Glutamatergic neuron (in vitro differentiated cells): ENCODE results near the gene LRRC45. TPM values are rescaled to one million over a fixed set of nuclear protein-coding genes. Genes with fewer than 3 reads are reported as not detected.
"Not testable (repeated sequence)": the region's sequence is repeated elsewhere in the genome, so short reads cannot be mapped to it uniquely, and the experiment has no call there.

Source experiments
- DNase-seq: peaks from one replicate; pipeline ENCODE4 v3.0.0; 2022
- H3K27ac Mint-ChIP-seq: one replicate; pipeline ENCODE4 v1.8.0; 2020; ENCODE audit warnings: mild to moderate bottlenecking, mixed read lengths, inconsistent platforms; ENCODE audit not compliant: unreplicated experiment
- H3K27me3 Mint-ChIP-seq: one replicate; pipeline ENCODE4 v1.8.0; 2020; ENCODE audit warnings: mild to moderate bottlenecking, moderate library complexity, mixed read lengths, inconsistent platforms; ENCODE audit not compliant: unreplicated experiment
- H3K36me3 Mint-ChIP-seq: one replicate; pipeline ENCODE4 v1.8.0; 2020; ENCODE audit warnings: mild to moderate bottlenecking, mixed read lengths, inconsistent platforms; ENCODE audit not compliant: unreplicated experiment
- H3K4me1 Mint-ChIP-seq: one replicate; pipeline ENCODE4 v1.8.0; 2020; ENCODE audit warnings: mild to moderate bottlenecking, low read depth, mixed read lengths, inconsistent platforms; ENCODE audit not compliant: unreplicated experiment
- H3K4me3 Mint-ChIP-seq: one replicate; pipeline ENCODE4 v1.8.0; 2020; ENCODE audit warnings: mild to moderate bottlenecking, mixed read lengths, inconsistent platforms; ENCODE audit not compliant: unreplicated experiment
- H3K9me3 Mint-ChIP-seq: one replicate; pipeline ENCODE4 v1.8.0; 2020; ENCODE audit warnings: mild to moderate bottlenecking, moderate library complexity, mixed read lengths, inconsistent platforms; ENCODE audit not compliant: unreplicated experiment
- total RNA-seq: library from RNA; stranded (reverse); fragmentation: NEBNext Ultra II Directional; extraction: Animal tissue kit (Norgen Biotek cat#: 25700); gene quantifications from one replicate; pipeline ENCODE4 v1.2.1, GENCODE V29; 2021; ENCODE audit not compliant: unreplicated experiment
- TF ChIP-seq, protein P1 (sequence below): fragments of 200-600 bp; sonication (generic); IDR thresholded peaks from one replicate; pipeline ENCODE4 v1.5.0; 2021; ENCODE audit not compliant: partially characterized antibody, unreplicated experiment

LRRC45 gene
- total RNA-seq, 1 donor from 2014 or later: 29.6 TPM

DNA sequence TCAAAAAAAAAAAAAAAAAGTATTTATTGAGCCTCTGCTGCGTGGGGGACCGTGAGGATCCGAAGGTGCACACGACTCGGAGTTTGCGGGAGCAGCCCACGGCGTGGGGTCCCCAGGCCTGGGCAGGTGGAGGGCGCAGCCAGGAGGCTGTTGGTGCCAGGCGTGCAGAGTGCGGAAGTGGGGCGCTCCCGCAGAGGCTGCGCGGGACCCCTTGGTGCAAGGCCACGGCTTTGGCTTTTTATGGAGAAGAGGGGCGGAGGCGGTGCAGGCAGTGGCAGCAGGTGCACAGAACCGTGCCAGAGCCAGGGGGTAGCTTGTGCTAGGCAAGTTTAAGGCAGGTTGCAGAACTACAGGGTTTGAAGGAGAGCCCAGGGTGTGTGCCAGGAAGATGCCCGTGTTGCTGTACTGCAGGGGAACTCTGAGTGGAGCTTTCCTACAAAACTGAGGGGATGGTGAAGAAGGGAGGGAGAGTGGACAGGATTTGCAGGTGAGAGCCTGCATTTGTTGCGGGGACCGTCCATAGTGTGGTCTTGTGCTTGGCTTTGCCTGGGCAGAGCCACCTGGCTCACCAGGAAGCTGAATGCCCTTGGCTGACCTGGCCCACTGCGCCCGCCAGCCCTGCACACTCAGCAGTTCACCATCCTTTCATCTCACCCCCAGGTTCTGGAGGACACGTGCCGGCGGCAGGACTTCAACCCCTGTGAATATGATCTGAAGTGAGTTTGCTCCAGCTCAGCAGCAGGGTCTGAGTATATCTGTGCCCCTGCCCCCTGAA is 44.4 kb upstream of the LRRC45 start:
- Mint-ChIP-seq H3K27ac (peak overlapping the region; percentile 83), H3K4me3 (peak overlapping the region; percentile 78), H3K36me3 (peaks cover 5% of the 10 kb centered on the region), H3K9me3 (peaks cover 12% of the 10 kb centered on the region), H3K27me3 (peaks cover 10% of the 10 kb centered on the region), H3K4me1 (peaks cover 20% of the 10 kb centered on the region)
- no peak for DNase-seq
- TF ChIP-seq, protein P1, sequence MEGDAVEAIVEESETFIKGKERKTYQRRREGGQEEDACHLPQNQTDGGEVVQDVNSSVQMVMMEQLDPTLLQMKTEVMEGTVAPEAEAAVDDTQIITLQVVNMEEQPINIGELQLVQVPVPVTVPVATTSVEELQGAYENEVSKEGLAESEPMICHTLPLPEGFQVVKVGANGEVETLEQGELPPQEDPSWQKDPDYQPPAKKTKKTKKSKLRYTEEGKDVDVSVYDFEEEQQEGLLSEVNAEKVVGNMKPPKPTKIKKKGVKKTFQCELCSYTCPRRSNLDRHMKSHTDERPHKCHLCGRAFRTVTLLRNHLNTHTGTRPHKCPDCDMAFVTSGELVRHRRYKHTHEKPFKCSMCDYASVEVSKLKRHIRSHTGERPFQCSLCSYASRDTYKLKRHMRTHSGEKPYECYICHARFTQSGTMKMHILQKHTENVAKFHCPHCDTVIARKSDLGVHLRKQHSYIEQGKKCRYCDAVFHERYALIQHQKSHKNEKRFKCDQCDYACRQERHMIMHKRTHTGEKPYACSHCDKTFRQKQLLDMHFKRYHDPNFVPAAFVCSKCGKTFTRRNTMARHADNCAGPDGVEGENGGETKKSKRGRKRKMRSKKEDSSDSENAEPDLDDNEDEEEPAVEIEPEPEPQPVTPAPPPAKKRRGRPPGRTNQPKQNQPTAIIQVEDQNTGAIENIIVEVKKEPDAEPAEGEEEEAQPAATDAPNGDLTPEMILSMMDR: no peak

GRCh38 chr17:81980122-81980521 is 43.0 kb upstream of the LRRC45 start:
- H3K4me3 Mint-ChIP-seq: no peak overlapping the region

DNA sequence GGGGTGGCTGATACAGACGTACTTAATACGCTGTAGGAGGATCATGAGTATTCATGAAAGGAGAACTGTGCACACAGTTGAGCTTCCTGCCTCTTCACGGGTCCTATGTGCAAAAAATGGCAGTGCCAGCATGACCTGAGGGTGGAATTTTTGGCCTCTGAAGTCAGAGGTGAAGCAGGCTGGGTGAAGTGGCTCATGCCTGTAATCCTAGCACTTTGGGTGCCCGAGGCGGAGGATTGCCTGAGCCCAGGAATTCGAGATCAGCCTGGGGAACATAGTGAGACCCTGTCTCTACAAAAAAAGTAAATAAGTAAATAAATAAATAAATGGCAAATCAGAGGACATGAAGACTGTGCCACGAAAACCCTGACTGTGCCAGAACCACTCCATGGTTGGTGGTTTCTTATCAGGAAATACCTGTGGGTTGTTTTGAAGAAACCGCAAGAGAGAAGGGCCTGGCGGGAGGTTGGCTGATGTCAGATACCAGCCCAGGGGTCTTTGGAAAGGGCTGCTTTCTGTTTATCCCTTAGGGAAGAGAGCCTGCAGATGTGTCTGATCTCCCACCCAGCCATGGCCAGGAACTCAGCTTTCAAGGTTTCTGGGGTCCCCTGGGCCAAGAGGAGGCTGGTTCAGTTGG is 42.3 kb upstream of the LRRC45 start:
- H3K36me3 Mint-ChIP-seq: no peaks in the 10 kb centered on the region
- H3K27me3 Mint-ChIP-seq: peaks cover 12% of the 10 kb centered on the region
- no peak overlapping the region for H3K27ac Mint-ChIP-seq
- H3K9me3 Mint-ChIP-seq: peaks cover 12% of the 10 kb centered on the region
- TF ChIP-seq, protein P1: no peak
- no peak for DNase-seq
- peaks cover 20% of the 10 kb centered on the region for H3K4me1 Mint-ChIP-seq
- no peak overlapping the region for H3K4me3 Mint-ChIP-seq

More at GRCh38 chr17:81980122-81980521, 43.0 kb upstream of the LRRC45 start:
- Mint-ChIP-seq H3K27me3 (peaks cover 10% of the 10 kb centered on the region), H3K36me3 (peaks cover under 1% of the 10 kb centered on the region), H3K9me3 (peaks cover 12% of the 10 kb centered on the region), H3K4me1 (peaks cover 20% of the 10 kb centered on the region), H3K27ac (peak overlapping the region; percentile 22)
- TF ChIP-seq, protein P1: no peak
- DNase-seq: no peak

DNA sequence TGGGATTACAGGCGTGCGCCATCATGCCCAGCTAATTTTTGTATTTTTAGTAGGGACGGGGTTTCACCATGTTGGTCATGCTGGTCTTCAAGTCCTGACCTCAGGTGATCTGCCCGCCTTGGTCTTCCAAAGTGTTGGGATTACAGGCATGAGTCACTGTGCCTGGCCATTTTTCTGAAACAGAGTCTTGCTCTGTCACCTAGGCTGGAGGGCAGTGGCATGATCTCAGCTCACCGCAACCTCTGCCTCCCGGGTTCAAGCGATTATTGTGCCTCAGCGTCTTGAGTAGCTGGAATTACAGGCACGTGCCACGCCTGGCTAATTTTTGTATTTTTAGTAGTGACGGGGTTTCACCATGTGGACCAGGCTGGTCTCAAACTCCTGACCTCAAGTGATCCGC is 41.6 kb upstream of the LRRC45 start:
- not testable (repeated sequence) for H3K9me3 Mint-ChIP-seq, DNase-seq, H3K27ac Mint-ChIP-seq, H3K36me3 Mint-ChIP-seq, H3K27me3 Mint-ChIP-seq, H3K4me3 Mint-ChIP-seq
- peaks cover 17% of the 10 kb centered on the region for H3K4me1 Mint-ChIP-seq

GRCh38 chr17:81983011-81983638 is 40.0 kb upstream of the LRRC45 start:
- Mint-ChIP-seq H3K27me3 (peaks cover 9% of the 10 kb centered on the region), H3K4me3 (no peak overlapping the region), H3K27ac (no peak overlapping the region), H3K4me1 (peaks cover 17% of the 10 kb centered on the region), H3K36me3 (no peaks in the 10 kb centered on the region), H3K9me3 (peaks cover 5% of the 10 kb centered on the region)
- TF ChIP-seq, protein P1: no peak
- no peak for DNase-seq
